GM18867 (cell line): ENCODE results near the gene FOXP4.
"Not testable (repeated sequence)": the region's sequence is repeated elsewhere in the genome, so short reads cannot be mapped to it uniquely, and the experiment has no call there.

ENCODE experiments used
- ATAC-seq: cut with Tn5 transposase; IDR thresholded peaks from one replicate; pipeline ENCODE4 v1.9.1; 2021; ENCODE audit warnings: mild to moderate bottlenecking, moderate library complexity; ENCODE audit not compliant: unreplicated experiment

FOXP4 gene

GRCh38 chr6:41596807-41597206, 50.6 kb downstream of the FOXP4 start:
- ATAC-seq = no peak

DNA sequence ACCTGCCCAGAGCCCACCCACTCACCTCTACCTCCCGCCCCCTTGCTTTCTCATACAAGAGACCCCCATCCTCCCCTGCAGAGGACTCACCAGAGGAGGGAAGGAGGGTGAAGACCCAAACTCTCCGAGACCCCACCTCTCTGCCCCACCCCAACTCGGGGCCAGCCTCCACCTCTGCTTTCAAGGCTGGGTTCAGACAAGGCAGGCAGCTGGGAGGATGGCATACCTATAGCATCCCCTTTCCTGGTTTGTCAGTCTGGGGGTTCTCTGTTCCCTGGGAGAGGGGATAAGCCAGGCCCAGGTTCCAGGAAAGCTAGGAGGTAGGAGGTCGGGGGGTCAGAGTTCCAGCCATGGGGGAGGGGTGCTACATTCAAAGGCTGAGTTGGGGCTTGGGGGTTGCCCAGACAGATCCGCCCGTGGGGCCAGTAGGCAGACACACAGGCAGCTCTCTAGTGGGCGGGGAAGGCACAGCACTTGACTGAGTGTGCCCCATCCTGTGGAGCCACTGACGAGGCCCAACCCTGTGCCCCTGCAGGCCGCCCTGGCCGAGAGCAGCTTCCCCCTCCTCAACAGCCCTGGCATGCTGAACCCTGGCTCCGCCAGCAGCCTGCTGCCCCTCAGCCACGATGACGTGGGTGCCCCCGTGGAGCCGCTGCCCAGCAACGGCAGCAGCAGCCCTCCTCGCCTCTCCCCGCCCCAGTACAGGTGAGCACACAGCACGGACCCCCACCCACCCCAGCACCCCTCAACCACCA, 51.2 kb downstream of the FOXP4 start:
- ATAC-seq = no peak

DNA sequence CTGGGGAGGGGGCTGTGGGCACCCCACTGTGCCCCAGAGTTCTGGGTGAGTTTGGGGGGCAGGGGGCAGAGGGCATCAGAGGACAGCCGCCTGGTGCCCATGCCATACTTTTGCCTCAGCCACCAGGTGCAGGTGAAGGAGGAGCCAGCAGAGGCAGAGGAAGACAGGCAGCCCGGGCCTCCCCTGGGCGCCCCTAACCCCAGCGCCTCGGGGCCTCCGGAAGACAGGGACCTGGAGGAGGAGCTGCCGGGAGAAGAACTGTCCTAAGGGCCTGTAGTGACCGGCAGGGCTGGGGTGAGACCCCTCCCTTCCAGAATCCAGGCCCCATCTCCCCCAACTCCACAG, 52.5 kb downstream of the FOXP4 start:
- ATAC-seq = no peak

- ATAC-seq = no peak
Measured at GRCh38 chr6:41599015-41599851, 53.1 kb downstream of the FOXP4 start.

- no peak for ATAC-seq
Measured at GRCh38 chr6:41599852-41600445, 53.8 kb downstream of the FOXP4 start.

DNA sequence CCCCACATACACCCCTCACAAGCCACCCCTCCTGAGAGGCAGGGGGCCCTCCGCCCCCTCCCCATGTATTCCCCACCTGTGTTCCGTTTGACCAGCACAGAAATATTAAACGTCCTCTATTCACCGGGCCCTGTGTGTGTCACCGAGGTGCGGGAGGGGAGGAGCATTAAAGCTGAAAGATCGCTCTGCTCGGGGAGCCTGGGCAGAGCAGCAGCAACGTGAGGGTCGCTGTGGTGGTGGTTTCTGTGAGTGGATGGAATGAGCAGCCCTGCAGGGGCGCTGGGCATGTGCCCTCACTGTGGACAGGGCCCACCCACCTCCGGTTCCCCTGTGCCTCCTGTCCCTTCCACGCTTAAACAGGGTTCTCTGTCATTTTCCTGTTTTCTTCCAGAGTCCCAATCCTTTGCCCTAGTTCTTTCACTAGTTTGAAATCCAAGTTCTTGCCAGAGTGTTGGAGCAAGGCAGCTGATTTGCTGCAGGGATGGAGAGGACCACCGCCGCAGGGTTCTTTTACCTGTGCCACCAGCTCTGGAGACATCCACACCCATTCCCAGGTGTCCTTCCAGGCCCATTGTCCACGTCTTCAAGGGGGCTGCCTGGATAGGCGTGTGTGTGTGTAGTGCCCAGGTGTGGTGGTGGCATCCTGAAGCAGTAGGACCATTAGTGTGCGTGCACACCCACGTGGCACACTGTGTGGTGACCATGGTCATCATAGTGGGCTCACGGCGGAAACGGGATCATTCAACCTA, 54.5 kb downstream of the FOXP4 start:
- no peak for ATAC-seq

GRCh38 chr6:41601248-41601549, 55.0 kb downstream of the FOXP4 start:
- ATAC-seq = no peak

- ATAC-seq = no peak
Measured at GRCh38 chr6:41602422-41602743, 56.2 kb downstream of the FOXP4 start.

DNA sequence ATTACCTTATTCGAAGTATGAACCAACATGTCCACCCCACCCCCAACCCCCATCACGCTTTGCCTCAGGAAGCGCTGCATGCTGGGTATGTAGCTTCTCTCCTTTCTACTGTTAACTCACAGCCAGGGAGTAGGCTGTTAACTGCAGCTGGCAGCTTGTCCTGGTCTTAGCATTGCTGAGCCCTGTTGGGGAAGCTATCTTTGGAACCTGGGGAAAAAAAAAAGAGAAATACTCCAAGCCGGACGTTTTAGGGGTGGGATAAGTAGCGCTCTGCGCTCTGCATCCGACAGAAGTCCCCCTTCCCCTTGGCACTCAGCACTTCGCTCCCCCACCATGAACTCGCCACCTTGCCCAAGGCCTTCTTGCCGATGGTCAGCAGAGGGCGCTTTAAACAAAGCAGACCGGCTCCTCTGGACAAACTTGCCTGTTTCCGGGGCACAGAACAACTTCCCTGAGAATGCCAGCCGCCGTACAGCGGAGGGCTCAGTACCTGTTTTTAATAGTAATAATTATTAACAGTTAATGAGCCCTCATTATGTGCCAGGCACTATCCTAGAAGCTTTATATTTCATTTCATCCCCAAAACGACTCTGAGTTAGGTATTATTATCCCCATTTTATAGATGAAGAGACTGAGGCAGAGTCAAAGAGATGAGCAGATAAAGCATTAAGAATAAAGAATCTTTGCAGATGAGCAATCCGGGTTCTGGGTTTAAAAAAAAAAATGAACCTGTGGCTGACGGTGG, 56.9 kb downstream of the FOXP4 start:
- ATAC-seq = no peak

DNA sequence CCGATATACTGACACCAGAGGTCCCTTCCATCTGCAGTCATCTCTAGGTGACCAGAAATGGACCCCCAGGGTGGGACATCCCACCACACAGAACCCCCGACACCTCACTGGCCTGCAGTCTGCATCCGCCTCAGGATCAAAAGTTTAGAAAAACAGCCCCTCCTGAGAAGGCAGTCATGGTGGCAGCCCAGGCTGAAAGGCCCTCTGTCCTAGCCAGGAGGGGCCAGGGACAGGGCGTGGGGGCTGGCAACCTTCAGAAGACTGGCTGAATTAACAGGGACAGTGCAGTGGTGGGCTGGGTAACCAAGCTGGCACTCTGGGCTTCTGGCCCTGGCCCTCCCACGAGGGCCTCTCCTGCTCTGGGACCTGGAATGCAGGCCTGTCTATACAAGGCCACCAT, 57.8 kb downstream of the FOXP4 start:
- ATAC-seq = no peak

DNA sequence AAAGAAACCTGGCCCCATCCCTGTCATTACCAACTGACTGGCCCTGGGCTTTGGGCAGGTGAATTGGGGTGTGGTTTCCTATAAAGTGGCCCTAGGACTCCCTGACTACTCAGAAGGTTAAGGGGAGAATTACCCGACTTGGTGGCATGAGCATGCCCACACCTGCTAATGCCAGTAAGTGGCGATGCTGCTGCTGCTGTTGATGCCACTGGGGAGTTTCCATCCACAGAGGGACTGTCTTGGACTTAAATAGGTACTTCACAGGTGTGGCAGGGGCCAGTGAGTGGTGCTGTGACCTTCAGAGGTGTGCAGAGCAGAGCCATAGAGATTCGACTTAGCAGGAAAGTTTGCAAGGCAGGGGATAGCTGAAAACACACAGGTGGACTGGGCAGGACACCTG, 59.5 kb downstream of the FOXP4 start:
- ATAC-seq = no peak

DNA sequence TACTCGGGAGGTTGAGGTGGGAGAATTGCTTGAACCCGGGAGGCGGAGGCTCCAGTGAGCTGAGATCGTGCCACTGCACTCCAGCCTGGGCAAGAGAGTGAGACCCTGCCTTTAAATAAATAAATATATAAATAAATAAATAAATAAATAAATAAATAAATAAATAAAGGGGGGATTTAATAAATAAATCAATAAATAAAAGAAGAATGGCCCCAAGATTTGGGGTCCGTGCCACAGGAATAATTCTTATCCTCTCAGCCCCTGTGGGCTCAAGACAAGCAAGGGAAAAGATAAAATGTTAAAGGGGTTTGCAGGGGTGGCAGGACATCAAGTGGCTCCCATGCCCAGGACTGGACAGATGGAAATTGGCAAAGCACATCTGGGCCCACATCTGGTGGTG, 60.9 kb downstream of the FOXP4 start:
- no peak for ATAC-seq

DNA sequence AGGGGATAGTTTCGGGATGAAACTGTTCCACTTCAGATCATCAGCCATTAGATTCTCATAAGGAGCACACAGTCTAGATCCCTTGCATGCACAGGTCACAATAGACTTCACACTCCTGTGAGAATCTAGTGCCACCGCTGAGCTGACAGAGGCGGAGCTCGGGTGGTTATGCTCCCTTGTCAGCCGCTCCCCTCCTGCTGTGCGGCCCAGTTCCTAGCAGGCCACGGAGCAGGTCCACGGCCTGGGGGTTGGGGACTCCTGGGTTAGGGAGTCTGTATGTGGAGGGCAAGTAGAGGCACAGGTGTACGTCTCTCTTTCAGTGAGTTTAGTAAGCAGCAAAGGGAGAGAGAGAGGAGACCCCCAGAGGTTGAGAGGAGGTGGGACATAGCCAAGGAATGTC, 61.6 kb downstream of the FOXP4 start:
- no peak for ATAC-seq

DNA sequence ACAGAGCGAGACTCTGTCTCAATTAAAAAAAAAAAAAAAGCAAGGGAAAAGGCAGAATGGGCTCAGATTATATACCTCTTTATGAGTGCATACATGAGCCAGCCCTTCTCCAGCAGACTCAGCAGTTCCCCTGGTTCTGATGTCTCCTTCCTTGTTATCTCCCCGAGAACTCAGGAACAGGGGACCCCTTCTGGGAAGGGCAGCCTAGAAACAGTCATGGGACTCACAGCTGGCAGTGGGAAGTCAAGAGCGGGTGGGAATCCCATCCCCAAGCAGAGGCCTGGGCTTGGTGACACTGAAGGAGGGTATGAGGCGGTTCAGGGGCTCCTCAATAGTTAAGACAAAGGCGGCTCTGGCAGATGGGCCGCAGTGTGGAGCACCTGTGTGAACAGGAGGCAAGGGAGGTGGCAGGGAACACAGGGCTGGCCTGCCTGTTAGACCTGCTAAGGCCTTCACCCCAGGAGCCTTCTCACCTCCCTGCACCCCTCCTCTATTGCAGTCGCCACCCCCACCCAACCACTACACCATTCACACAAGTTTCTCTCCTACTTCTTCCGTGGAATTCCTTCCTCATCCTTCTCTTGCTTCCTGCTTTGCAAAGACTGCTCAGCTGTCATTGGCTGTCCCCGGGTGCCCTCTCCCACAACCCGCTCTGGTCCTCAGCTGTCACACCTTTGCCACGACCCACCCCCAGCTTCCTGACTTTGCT, 62.4 kb downstream of the FOXP4 start:
- ATAC-seq = no peak

DNA sequence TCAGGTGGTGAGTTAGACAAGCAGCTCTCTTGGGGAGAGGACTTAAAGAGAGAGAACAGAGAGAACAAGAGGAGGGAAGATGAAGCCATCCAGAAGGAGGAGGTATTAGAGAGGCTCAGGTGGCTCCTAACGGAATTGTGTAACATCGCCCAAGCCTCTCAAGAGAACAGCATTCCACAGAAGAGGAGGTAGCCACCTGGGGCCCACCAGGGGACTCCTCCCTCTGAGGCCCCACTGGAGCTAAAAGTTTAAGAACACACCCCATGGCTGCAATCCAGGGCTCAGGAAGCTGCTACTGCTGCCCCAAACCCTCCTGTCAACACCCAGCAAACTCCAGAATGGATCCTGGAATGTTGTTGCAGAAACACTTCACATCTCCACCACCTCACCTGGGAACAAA, 68.5 kb downstream of the FOXP4 start:
- ATAC-seq = no peak

DNA sequence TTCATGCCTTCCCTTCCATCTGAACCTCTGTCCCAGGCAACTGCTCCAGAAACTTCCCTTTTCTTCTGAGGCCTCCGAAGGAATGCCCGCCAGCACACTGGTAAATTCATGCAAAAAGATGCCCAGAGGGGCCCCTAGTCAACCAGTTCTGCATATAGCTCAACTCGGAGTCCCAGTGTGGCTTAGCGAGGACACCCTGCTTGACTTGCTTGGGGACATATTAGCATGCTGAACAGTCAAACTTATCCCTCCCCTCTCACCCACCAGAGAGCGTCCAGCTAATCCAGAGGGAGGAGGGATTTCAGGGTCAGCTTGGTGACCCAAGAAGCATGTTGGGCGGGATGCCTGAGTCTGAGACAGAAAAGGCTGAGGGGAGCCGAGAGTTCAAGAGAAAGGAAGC, 69.1 kb downstream of the FOXP4 start:
- ATAC-seq = no peak

DNA sequence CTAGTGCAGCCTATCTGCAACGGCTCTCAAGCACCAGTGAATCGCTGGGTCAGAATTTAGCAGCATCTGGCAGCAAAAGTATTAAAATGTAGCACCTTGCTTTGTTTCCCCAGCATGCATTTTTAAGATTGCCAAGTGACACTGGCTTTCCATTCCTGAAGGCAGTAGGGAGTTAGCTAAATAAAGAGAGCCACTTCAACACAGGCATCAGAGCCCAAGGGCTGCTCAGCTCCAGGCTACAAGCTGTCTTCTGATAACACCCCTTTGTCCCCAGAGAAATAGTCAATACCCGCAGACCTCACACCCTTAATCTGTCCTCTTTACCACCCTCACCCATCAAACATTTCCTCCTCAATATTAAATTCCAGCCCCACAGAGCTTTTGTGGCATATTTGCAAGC, 72.4 kb downstream of the FOXP4 start:
- no peak for ATAC-seq

DNA sequence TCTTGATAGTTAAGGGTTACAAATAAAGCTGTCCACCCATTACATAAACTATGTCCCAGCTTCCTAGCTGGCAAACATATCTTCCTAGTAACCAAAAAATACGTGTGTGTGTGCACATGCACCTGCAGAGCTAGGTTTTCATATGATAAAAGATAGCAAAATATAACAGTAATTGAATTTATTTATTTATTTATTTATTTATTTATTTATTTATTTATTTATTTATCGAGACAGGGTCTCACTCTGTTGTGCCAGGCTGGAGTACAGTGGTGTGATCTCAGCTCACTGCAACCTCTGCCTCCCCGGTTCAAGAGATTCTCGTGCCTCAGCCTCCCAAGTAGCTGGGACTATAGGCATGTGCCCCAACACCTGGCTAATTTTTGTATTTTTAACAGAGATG, 73.0 kb downstream of the FOXP4 start:
- not testable (repeated sequence) for ATAC-seq

DNA sequence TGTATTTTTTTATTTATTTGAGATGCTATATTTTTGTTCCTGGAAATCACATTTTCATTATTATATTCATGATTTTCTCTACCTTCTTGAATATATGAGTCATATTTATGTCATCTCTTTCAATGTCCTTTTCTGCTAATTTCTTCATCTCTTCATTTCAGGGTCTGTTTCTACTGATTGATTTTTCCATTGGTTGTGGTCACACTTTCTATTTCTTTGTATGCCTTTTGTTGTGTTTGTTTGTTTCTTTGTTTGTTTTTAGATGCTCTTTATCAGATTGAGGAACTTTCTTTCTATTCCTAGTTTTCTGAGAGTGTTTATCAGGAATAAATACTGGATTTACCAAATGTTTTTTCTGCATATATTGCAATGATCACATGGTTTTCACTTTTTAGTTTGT, 75.2 kb downstream of the FOXP4 start:
- no peak for ATAC-seq

GRCh38 chr6:41621802-41622201, 75.6 kb downstream of the FOXP4 start:
- no peak for ATAC-seq
